ENCODE data around the gene TTC7B.

TTC7B gene

DNA sequence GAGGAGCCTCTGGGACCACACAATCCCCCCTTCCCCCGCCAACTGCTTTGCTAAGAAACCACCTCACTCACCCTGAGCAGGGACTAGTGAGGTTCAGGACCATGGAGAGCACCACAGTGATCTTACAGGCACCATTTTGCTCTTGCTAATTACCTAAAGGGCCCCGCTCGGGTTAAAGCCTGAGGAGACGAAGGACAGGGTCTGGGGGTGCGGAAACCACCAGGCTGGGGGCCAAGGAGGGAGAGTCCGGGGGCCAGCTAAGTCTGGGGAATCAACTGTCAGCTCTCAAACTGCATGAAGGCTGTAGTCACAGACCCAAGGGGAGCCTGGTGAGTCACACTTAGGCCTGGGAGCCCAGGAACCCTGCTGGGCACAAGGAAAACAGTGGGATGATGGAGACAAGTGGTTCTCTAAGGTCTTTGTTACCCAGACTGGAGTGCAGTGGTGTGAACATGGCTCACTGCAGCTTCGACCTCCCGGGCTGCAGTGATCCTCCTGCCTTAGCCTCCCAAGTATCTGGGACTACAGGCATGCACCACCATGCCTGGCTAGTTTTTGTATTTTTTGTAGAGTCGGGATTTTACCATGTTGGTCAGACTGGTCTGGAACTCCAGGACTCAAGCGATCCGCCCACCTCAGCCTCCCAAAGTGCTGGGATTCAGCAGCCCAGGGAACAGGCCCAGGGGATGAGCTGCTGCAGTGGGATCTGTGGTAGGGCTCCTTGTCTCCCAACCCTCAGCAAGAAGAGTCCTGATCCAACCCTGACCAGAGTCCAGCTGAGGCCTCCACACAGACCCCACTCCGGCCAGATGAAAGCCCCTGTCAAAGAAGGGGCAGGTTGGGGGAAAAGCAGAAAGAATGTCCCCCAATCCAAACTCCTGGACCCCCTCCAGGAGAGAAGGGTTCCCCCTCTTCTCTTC lies 320.6 kb downstream of the TTC7B start:
- TF ChIP-seq, protein P1, sequence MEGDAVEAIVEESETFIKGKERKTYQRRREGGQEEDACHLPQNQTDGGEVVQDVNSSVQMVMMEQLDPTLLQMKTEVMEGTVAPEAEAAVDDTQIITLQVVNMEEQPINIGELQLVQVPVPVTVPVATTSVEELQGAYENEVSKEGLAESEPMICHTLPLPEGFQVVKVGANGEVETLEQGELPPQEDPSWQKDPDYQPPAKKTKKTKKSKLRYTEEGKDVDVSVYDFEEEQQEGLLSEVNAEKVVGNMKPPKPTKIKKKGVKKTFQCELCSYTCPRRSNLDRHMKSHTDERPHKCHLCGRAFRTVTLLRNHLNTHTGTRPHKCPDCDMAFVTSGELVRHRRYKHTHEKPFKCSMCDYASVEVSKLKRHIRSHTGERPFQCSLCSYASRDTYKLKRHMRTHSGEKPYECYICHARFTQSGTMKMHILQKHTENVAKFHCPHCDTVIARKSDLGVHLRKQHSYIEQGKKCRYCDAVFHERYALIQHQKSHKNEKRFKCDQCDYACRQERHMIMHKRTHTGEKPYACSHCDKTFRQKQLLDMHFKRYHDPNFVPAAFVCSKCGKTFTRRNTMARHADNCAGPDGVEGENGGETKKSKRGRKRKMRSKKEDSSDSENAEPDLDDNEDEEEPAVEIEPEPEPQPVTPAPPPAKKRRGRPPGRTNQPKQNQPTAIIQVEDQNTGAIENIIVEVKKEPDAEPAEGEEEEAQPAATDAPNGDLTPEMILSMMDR (IDR thresholded peaks at IDR 0.05) = no peak

DNA sequence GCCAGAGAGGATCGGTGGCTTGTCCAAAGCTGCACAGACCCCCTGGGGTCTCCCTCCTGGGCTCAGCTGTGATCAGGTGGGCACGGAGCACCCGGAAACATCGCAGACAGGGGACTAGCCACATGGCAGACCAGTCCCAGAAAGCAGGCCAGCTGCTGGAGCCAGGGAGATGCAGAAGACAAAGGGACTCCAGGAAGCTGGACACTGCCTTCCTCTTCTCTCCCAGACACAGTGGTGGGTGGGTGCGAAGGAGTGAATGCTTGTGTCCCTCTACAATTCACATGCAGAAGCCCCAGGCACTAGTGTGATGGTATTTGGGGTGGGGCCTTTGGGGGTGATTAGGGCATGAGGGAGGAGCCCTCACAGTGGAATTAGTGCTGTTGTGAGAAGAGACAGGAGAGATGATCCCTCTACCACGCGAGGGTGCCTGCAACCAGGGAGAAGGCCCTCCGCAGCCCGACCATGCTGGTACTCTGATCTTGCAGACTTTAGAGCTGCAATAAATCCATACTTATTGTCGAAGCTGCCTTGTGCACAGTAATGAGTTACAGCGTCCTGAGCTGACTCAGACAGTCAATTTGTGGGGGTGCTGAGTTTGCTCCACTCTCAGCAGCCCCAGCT lies 324.2 kb downstream of the TTC7B start:
- TF ChIP-seq, protein P1 (IDR thresholded peaks at IDR 0.05) = no peak

DNA sequence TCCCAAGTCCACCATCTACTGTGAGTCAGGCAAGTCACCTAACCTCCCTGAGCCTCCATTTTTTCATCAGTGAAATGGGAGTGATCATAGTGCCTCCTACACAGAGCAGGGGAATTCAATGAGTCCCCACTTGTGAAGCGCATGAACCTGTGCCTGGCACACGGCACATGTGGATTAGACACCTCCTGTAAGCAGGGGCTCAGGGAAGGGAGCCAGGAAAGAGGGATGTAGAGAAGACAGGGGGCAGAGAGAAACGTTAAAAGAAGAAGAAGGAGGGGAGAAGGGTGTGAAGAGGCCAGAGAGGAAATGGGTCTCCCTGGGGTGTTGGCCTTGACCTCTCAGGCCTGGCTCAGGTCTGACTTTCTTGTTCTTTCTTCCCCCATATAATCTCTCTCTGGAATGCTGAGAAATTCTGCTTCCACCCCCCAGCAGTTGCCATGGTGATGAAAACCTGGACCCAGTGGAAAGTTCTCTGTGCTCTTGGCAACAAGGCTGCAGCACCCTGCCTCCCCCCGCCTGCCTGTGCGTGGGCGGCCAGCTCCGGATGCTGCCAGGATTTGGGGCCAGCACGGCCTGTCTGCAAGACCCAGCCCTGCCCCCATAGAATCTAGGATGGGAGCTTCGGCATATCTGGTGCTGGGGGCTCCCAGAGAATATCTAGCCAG lies 324.9 kb downstream of the TTC7B start:
- TF ChIP-seq, protein P1 (IDR thresholded peaks at IDR 0.05) = no peak

DNA sequence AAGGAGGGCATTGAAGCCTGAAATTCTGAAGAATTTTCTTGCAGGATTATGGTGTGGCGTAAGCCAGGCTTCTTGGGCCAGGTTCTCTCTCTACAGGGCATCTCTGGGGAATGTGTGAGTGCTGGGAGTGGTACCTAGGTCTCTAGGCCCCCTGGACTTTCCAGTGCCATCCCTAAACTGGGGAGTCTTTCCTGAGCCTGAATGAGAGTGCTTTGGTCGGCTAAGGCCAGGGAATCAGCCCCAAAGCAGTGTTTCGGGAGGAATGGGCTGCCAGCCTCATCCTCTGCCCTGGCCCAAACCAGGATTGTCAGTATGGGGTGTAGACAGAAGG lies 325.5 kb downstream of the TTC7B start:
- TF ChIP-seq, protein P1 (IDR thresholded peaks at IDR 0.05) = no peak

DNA sequence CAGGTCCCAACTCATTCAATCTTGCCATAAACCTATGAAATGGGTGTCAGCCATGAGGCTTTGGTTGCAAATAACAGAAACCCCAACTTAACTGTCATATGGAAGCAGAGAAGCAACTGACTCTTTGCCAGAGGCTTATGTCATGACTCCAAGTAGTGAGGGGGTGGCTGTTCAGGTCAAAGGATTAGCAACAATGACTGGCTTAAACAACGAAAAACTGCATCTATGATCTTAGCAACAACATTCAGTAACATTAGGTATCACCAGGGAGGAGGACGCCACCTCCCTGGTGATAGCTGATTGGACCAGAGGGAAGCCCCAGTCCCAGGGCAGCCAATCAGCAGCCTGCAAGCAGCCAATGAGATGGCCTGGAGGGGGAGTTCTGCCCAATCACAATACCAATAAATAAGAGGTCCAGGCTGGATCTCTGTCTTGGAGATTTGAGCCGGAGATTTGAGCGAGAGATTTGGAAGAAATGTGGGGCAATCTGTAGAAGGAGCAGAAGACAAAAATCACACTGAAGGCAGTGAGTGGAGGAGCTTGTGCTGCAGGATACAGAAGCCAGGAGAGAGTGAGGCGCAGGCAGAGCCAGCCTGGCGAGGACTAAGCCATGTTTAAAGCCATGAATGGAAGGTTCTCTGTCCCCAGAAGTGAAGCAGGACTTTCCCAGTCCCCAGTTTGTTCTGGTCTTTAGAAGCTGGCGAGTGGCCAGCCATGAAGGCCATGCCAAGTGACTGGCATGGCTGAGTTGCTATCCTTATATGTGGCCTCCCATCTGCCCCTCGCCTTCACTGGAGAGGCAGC lies 326.1 kb downstream of the TTC7B start:
- TF ChIP-seq, protein P1 (IDR thresholded peaks at IDR 0.05) = no peak

DNA sequence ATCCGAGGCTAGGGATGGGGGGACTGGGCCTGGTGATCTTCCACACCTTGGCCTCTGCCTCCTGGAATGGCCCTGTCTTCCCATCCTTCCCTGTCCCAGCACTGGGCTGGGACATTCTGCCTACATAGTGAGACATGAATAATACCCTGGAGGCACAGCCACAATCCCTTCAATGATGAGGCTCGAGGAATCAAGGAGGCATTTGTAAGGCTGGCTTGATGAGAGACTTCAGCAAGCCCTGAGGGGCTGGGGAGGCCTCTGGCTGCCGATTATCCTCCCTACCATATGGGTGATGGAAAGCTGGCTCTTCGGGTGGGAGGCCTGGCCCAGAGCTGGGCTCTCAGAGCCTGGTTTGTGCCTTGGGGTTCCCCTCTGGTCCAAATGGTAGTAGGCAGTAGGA lies 326.9 kb downstream of the TTC7B start:
- TF ChIP-seq, protein P1 (IDR thresholded peaks at IDR 0.05) = no peak

DNA sequence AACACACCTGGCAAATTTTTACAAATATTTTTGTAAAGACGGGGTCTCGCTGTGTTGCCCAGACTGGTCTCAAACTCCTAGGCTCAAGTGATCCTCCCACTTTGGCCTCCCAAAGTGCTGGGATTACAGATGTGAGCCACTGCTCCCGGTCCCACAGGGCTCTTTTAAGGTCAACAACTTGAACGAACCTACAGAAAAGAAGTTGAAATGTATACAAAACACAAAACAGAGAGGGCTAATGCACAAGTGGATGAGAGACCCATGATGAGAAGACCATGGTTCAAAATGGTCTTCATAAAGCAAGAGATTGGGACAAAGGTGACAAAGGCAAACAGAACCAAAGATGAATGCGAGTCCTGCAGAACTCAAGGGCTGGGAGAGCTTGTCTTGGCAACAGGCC lies 328.0 kb downstream of the TTC7B start:
- TF ChIP-seq, protein P1 (IDR thresholded peaks at IDR 0.05) = no peak

Data from LNCAP (cell line).